ENCODE results near the gene ISLR.

Gene ISLR

DNA sequence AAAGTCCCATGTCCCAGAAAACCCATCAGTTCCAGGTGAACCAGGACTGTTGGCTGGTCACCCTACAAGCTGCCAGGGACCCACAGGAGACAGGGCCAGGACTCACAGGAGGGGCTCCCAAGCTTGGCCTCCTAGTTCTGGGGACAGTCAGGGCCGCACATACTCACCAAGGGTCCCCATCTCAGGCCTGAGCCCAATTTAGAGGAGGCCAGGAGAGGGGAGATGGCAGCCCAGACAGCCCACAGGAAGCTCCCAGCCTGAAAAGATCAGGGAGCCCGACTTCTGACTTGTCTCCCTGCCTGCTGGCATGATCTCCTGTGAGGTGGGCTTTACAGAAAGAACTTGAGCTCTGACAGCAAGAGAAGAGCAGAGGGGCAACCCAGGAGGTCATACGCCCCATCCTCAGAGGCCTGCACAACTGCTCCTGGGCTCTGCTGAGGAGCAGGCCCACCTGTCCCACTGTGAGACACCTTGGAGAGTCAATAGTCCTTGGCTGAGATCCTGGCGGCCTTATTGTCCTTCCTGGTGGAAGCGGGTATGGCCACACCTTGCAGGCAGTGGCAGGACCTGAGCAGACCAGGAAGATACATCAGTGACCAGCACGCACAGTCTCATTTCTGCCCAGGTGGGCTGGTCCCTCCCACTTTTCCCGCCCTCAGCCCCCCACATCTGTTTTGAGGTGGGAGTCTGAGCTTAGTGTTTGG lies 2.5 kb upstream of the ISLR start:
- no peak for DNase-seq (ENCODE audit: low spot score)
- FAIRE-seq = no peak

DNA sequence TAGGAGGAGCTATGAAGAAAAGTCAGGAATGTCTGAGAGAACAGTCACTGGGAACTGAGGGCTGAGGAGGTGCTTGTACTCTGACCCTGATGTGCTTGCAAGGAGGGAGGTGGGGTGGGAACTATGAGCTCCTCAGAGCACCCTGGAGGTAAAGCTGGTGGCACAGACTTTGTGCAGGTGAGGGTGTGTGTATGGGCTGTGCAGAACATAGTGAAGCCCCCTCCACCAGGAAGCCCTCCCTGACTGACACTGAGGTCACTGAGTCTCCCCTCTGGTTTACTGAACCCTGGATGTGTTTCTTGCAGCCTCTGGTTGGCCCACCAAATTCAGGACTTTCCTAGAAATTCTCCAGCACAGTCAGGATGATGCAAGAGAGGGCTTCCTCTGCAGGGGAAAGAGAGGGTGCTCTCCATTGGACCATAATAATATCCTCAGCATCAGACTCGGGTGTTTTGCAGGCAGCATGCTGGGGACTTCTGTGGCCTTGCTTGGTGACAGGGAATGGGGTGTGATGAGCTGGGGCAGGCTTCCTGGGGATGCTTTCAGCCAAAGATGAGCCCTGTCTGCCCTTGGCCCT lies 1.5 kb upstream of the ISLR start:
- DNase-seq (ENCODE audit: low spot score) = no peak
- no peak for FAIRE-seq

DNA sequence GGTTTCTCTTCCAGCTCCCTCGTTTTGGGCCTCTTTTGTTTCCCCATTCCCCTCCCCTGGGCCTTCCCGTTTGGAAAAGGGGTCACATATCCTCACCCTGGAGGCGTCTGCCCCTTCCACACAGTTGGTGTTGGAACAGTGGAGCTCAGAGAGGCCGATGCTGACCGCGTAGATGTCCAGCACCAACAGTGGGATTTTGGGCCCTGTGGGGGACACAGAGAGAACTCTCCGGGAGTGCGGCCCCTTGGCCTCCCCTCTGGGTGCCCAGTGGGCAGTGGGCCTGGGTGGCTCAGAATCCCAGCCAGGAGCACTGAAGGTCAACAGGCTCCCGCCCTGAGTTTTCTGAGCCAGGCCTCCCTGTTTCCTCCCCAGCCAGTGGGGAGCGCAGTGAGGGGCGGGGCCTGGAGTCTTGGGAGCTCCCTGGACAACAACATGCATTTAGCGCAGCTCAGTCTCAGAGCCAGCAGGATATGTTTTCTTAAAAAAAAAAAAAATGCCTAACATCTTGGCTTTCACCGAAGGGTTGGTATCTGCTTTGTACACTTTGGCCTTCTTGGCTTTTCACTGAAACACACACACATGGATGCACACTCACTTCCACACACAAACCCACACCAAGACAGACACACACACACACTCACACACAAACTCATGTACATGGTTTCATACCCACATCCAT lies 670 bp upstream of the ISLR start:
- FAIRE-seq (no peak), DNase-seq (ENCODE audit: low spot score) (no peak)

- DNase-seq (ENCODE audit: low spot score) = no peak
- FAIRE-seq = no peak
Measured at GRCh38 chr15:74174219-74174957, 878 bp downstream of the ISLR start.

DNA sequence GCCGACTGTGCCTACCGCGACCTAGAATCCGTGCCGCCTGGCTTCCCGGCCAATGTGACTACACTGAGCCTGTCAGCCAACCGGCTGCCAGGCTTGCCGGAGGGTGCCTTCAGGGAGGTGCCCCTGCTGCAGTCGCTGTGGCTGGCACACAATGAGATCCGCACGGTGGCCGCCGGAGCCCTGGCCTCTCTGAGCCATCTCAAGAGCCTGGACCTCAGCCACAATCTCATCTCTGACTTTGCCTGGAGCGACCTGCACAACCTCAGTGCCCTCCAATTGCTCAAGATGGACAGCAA lies 1.4 kb downstream of the ISLR start:
- DNase-seq (ENCODE audit: low spot score) (no peak), FAIRE-seq (no peak)

- DNase-seq (ENCODE audit: low spot score) = no peak
- FAIRE-seq = no peak
Measured at GRCh38 chr15:74175271-74176191, 2.0 kb downstream of the ISLR start.

DNA sequence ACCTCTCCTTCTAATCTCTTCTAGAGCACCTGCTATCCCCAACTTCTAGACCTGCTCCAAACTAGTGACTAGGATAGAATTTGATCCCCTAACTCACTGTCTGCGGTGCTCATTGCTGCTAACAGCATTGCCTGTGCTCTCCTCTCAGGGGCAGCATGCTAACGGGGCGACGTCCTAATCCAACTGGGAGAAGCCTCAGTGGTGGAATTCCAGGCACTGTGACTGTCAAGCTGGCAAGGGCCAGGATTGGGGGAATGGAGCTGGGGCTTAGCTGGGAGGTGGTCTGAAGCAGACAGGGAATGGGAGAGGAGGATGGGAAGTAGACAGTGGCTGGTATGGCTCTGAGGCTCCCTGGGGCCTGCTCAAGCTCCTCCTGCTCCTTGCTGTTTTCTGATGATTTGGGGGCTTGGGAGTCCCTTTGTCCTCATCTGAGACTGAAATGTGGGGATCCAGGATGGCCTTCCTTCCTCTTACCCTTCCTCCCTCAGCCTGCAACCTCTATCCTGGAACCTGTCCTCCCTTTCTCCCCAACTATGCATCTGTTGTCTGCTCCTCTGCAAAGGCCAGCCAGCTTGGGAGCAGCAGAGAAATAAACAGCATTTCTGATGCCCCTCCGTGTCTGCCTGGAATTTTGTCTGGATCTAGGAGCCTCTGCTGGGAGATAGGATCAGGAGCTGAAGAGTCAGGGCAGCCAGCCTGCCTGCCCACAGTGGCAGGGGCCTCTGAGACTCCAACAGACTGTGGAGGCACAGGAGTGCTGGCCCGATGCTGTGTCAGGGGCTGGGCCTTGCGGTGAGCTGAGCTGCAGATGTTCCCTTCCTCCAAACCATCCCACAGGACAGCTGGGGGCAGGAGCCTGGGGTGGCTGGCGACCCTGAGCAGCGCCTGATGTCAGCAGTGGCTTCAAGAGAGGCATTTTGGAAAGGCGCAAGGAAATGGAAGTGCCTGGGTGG lies 3.0 kb downstream of the ISLR start:
- DNase-seq (ENCODE audit: low spot score) (no peak), FAIRE-seq (no peak)

- no peak for FAIRE-seq
- no peak for DNase-seq (ENCODE audit: low spot score)
Measured at GRCh38 chr15:74178326-74179100, 5.0 kb downstream of the ISLR start.

DNA sequence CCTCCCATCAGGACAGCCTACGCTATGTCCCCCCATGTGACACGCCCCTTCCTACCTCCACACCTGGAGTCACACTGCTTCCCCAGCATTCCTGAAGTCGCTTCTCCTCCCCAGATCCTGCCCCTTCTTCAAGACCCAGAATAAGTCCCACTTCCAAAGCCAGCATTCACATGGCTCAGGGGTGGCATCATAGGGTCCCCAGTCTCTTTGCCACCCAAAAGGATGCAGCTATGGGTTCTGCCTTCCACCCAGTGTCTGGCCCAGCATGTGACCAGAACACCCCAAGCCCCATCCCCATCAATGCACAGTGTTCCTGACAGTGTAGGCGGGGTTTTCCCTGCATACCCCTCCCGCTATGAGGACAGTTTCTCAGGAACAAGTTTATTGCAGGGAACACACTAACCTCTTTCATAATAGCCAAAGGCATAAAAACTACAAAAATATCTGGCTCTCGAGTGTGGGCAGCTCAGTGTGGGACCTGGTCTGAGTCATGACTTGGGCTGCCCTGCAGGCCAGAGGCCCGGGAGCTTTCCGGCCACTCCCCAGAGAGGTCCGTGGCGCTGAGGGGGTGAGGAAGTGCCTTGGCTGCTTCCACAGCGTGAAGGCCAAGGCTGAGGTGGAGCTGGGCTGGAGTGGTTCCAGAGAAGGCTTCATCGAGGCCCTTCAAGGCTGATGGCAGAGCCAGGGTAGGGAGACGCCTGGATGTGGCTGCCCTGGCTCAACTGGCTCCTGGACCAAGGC lies 5.8 kb downstream of the ISLR start:
- FAIRE-seq = peak; percentile 95

DNA sequence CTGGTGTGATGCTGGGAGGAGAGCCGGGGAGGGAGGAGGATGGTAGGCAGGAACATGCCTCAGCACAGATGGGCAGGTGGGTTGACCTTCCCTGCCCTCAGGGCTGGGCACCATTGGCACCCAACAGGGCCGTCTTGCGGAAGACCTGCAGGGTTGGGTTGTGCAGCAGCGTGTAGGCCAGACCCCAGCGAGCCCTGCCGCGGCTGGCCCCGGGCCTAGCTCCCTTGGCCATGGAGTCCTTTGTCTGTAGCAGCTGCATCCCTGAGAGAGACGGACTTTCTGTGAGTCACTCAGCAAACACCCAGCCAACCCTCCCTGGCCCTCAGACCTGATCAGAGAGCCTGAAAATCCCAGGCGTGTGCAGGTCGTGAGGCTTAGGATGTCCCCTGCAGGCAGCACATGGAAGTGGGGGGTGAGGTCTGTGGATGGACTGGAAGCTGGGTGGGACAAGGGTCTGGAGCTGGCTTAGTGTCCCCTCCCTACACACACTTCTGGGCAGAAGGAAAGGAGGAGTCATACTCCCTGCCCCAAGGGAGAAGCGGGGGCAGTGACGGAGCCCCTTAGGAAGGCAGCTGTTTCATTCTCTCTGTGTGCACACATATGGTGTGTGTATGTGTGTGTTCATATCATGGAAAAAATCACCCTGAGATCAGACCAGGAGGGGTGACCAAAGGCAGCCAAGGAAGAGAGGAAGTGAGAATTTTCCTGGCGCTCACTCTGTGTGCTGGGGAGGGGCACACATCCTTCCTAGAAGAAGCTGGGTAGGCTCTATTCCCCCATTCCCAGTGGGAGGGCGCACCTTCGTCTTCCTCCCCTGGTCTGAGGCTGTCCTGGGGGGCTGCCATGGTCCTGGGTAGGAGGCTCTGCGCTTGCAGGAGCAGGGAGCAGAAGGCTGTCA lies 6.7 kb downstream of the ISLR start:
- FAIRE-seq (no peak), DNase-seq (ENCODE audit: low spot score) (peak; percentile 20)

More for the DNA sequence above, 5.8 kb downstream of the ISLR start:
- peak; percentile 90 for DNase-seq (ENCODE audit: low spot score)

DNA sequence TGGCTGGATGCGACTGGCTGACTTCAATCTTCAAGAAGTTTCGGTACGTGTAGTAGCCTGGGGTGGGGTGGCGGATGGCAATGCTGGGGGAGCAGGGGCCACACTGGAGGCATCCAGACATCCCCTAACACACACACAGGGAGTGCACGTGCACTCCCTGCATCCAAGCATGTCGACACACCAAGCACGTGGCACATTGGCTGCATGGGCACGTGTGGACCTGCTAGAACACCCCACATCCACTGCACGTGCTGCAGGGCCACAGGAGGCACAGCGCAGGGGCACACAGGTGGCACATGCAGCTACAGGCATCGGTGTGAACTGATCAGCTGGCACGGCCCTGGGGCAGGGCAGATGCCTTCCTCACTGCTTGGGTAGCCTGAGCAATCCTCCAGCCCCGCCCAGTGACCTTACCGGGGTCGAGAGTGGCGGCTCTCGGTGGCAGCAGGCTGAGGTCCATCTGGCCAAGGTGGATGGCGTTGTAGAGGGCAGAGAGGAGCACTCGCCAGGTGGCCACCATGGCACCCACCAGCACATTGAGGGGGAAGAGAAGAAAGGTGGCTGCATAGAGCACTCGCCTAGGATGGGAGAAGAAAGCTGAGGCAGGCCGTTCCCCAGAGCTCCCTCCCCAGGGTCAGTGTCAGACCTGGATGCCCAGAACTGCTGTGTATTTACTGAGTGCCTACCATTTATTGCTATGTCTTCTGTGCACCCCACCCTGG lies 7.5 kb downstream of the ISLR start:
- no peak for DNase-seq (ENCODE audit: low spot score)
- FAIRE-seq = no peak

DNA sequence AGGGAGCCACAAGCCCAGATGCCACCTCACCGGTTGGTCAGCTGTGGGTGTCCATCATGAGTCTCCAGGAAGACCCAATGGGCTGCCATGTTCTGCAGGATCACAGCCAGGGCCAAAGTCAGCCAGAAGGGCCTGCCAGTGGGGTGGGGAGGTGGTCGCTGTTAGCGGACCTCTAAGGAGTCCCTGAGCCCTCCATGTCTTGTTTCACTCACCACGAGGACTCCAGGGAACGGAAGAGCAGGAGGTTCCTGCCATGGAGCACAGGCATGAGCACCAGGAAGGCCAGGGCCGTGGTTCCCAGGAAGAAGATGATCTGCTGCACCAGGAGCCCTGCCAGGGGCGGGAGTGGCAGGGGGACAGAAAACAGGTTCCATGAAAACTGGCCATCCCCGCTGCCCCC lies 8.6 kb downstream of the ISLR start:
- no peak for DNase-seq (ENCODE audit: low spot score)
- no peak for FAIRE-seq

DNA sequence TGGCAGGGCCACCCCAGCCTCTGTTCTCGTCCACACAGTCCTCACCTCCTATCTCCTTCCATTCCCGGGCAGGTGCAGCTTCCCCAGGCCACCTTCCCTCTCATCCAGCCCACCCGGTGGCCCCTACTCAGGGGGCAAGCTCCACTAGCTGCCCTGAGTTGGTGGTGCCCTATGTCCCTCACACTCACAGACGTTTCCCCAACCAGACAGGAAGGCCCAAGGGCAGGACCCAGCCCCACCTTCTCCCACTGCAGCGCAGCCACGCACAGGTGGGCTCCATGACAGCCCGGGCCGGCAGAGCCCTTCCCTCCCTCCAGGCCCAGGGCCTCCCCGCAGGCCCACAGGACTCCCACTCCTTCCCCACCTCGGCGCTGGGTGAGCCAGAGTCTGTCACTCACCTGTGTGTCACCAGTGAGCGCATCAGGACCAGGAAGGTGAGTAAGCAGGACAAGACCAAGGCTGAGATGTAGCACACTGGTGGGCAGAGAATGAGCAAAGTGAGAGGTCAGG lies 11.1 kb downstream of the ISLR start:
- FAIRE-seq (no peak), DNase-seq (ENCODE audit: low spot score) (peak; percentile 56)

- FAIRE-seq (no peak), DNase-seq (ENCODE audit: low spot score) (peak; percentile 22)
Measured at GRCh38 chr15:74185710-74186348, 12.3 kb downstream of the ISLR start.

DNA sequence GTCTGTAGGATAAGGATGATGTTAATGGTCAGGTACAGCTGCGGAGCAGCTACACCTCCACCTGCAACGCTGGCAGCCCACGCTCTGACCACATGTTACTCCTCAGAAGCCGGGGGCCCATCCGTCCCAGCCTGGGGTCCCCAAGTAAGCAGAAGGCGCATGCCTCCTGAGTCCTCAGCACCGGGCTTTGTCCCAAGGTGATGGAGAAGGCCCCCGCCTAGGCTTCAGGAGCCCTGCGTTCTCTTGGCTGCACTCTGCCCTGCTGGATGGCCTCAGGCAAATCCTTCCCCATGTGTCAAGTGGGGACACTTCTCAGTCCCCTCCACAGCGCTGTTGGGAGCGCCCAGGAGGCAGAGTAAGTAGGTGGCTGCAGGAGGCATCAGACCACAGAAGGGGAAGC lies 14.7 kb downstream of the ISLR start:
- no peak for FAIRE-seq

GRCh38 chr15:74191798-74192197 lies 18.3 kb downstream of the ISLR start:
- DNase-seq (ENCODE audit: low spot score) (no peak), FAIRE-seq (no peak)

More for the DNA sequence above, 14.7 kb downstream of the ISLR start:
- no peak for DNase-seq (ENCODE audit: low spot score)

Data from RCC 7860 (cell line).